HG03108 (cell line): ENCODE results near the gene EHD3.

Experiments
- ATAC-seq: cut with Tn5 transposase; IDR thresholded peaks from one replicate; pipeline ENCODE4 v1.9.1; 2021; ENCODE audit warnings: moderate library complexity; ENCODE audit not compliant: unreplicated experiment

Gene EHD3

GRCh38 chr2:31212659-31213600, 21.0 kb upstream of the EHD3 start:
- ATAC-seq = no peak

GRCh38 chr2:31213601-31214443, 20.1 kb upstream of the EHD3 start:
- ATAC-seq = no peak

GRCh38 chr2:31214444-31214915, 19.5 kb upstream of the EHD3 start:
- no peak for ATAC-seq

- peak; percentile 36 for ATAC-seq
Observed at GRCh38 chr2:31216734-31217133, 17.2 kb upstream of the EHD3 start.

- no peak for ATAC-seq
Observed at GRCh38 chr2:31217465-31218200, 16.3 kb upstream of the EHD3 start, which contains the start of gene CAPN14. TSS of gene CAPN14 (minus strand) at chr2:31217515. CDS start at chr2:31205447, 12,068 bp downstream.

- ATAC-seq = peak; percentile 77
Observed at GRCh38 chr2:31219131-31219969, 14.6 kb upstream of the EHD3 start.

GRCh38 chr2:31221544-31221943, 12.4 kb upstream of the EHD3 start:
- no peak for ATAC-seq

- no peak for ATAC-seq
Observed at GRCh38 chr2:31222071-31222470, 11.9 kb upstream of the EHD3 start.

- ATAC-seq = no peak
Observed at GRCh38 chr2:31223026-31223425, 10.9 kb upstream of the EHD3 start.

GRCh38 chr2:31223749-31224148, 10.2 kb upstream of the EHD3 start:
- ATAC-seq = no peak

GRCh38 chr2:31226266-31226665, 7.7 kb upstream of the EHD3 start:
- ATAC-seq = no peak

- ATAC-seq = no peak
Observed at GRCh38 chr2:31227110-31227509, 6.8 kb upstream of the EHD3 start.

- ATAC-seq = no peak
Observed at GRCh38 chr2:31227711-31228125, 6.2 kb upstream of the EHD3 start.

- no peak for ATAC-seq
Observed at GRCh38 chr2:31228717-31229116, 5.2 kb upstream of the EHD3 start.

GRCh38 chr2:31230751-31231150, 3.2 kb upstream of the EHD3 start:
- ATAC-seq = no peak

GRCh38 chr2:31231571-31232302, 2.2 kb upstream of the EHD3 start:
- ATAC-seq = no peak

- ATAC-seq = no peak
Observed at GRCh38 chr2:31232586-31232985, 1.4 kb upstream of the EHD3 start.

- no peak for ATAC-seq
Observed at GRCh38 chr2:31233231-31233630, 721 bp upstream of the EHD3 start.
